ENCODE results near the gene LIN37. TPM values are rescaled to one million over a fixed set of nuclear protein-coding genes. Genes with fewer than 3 reads are reported as not detected.
A peak's percentile ranks its signal among the peaks of the same experiment; 100 is the strongest.

The LIN37 gene
- total and polyA plus RNA-seq, 5 donors from 2014 or later, result 9.9 to 16.5 (median 11.7) TPM

GRCh38 chr19:35738887-35739229 is 9.5 kb upstream of the LIN37 start:
- ATAC-seq (ENCODE audit: low read depth in 2 of 2), result no peak
- H3K36me3 ChIP-seq (ENCODE audit: control insufficient read depth, insufficient read depth, low read length), result peaks cover 43% of the 10 kb centered on the region
- peak overlapping the region in 2 of 3 donors; percentile 62 to 87 for H3K27ac Mint-ChIP-seq

DNA sequence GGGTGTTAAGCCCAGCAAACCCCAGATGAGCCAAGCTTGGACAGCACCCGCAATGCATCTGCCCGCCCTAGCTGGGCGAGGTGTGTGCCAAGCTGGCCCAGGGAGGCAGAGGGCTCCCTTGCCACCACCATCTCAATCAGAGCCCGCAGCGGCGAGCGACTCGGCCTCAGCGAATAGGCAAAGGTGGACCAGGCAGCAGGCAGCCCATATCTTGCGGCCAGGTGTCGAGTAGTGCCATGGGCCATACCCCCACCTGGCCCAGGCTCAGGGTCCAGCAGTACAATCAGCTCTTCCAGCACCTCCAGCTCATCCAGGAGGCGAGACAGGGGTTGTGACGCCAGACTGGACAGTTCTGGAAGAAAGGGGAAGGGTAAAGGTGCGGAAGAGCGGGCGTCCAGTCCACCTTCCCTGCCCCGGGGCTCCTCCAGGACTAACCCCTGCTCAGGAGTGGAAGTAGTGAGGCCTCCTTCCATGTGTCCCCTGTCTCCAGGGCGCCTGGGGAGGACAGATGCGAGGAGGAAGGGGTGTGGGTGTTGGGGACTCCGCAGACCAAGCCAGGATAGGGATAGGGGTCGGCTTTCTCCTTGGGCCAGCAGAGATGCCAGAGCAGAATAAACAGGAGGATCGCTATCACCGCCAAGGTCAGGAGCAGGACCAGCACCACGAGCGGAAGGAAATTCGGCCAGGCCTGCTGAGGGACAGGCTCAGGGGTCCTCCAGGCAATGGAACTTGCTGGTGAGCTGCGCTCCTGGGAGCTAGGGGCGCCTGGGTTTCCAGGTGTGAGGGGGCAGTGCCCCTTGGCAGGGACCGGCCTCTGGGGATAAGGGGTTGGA is 8.9 kb upstream of the LIN37 start:
- peaks cover 36% of the 10 kb centered on the region for H3K36me3 ChIP-seq (ENCODE audit: control insufficient read depth, insufficient read depth, low read length)
- Mint-ChIP-seq H3K9me3 (no peaks in the 10 kb centered on the region), H3K27me3 (peaks cover 6% of the 10 kb centered on the region), H3K36me3 (peaks cover 18% of the 10 kb centered on the region), H3K4me3 (peak overlapping the region; percentile 91 to 98 (median 96)), H3K27ac (peak overlapping the region in 1 of 3 donors; percentile 15), H3K4me1 (peaks cover 0 to 71% (median 33%) of the 10 kb centered on the region in 4 donors)
- H3K4me1 ChIP-seq (ENCODE audit: control insufficient read depth, insufficient read depth, low read length, poor library complexity, severe bottlenecking), result peaks cover 68% of the 10 kb centered on the region
- peak overlapping the region; percentile 5 for H3K27ac ChIP-seq (ENCODE audit: insufficient read depth, low read length, poor library complexity, severe bottlenecking)
- ATAC-seq (ENCODE audit: low read depth in 2 of 2), result no peak
- no peak for DNase-seq
- H3K4me3 ChIP-seq (ENCODE audit: low read depth, low read length), result peak overlapping the region; percentile 44
- no peaks in the 10 kb centered on the region for H3K27me3 ChIP-seq (ENCODE audit: control insufficient read depth, insufficient read depth, low read length)
- no peaks in the 10 kb centered on the region for H3K9me3 ChIP-seq (ENCODE audit: control insufficient read depth in 2 of 2, low read length in 2 of 2)

More at GRCh38 chr19:35738887-35739229, 9.5 kb upstream of the LIN37 start:
- no peak for DNase-seq
- Mint-ChIP-seq H3K9me3 (peaks cover 0 to 2% (median 0%) of the 10 kb centered on the region in 7 donors), H3K36me3 (peaks cover 23% of the 10 kb centered on the region), H3K4me1 (peaks cover 0 to 68% (median 31%) of the 10 kb centered on the region in 4 donors), H3K4me3 (peak overlapping the region; percentile 13 to 63 (median 52)), H3K27me3 (peaks cover 6% of the 10 kb centered on the region)
- no peaks in the 10 kb centered on the region for H3K27me3 ChIP-seq (ENCODE audit: control insufficient read depth, insufficient read depth, low read length)
- no peaks in the 10 kb centered on the region for H3K9me3 ChIP-seq (ENCODE audit: control insufficient read depth in 2 of 2, low read length in 2 of 2)
- H3K27ac ChIP-seq (ENCODE audit: insufficient read depth, low read length, poor library complexity, severe bottlenecking), result peak overlapping the region; percentile 5
- H3K4me3 ChIP-seq (ENCODE audit: low read depth, low read length), result no peak overlapping the region
- peaks cover 62% of the 10 kb centered on the region for H3K4me1 ChIP-seq (ENCODE audit: control insufficient read depth, insufficient read depth, low read length, poor library complexity, severe bottlenecking)

DNA sequence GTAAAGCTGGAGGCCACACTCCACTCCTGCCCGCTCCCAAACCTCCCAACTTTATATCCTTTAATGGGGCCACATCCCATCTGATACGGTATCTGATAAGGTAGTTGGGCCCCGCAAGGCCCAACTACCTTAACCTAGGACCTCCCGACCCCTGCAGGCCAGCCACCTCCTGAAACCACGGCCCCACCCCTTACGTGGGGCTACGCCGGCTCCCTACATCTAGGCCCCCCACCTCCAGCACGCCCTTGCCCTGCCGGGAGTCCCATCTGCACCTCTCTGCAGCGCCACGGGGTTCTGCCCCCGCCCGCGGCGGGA is 8.3 kb upstream of the LIN37 start:
- peaks cover 71% of the 10 kb centered on the region for H3K4me1 ChIP-seq (ENCODE audit: control insufficient read depth, insufficient read depth, low read length, poor library complexity, severe bottlenecking)
- Mint-ChIP-seq H3K27me3 (peaks cover 6% of the 10 kb centered on the region), H3K9me3 (no peaks in the 10 kb centered on the region), H3K27ac (peak overlapping the region in 2 of 3 donors; percentile 97 to 100), H3K36me3 (peaks cover 14% of the 10 kb centered on the region), H3K4me1 (peaks cover 0 to 70% (median 32%) of the 10 kb centered on the region in 4 donors), H3K4me3 (peak overlapping the region; percentile 91 to 98 (median 96))
- no peaks in the 10 kb centered on the region for H3K27me3 ChIP-seq (ENCODE audit: control insufficient read depth, insufficient read depth, low read length)
- no peaks in the 10 kb centered on the region for H3K9me3 ChIP-seq (ENCODE audit: control insufficient read depth in 2 of 2, low read length in 2 of 2)
- H3K27ac ChIP-seq (ENCODE audit: insufficient read depth, low read length, poor library complexity, severe bottlenecking), result peak overlapping the region; percentile 100
- ATAC-seq (ENCODE audit: low read depth in 2 of 2) (no peak), DNase-seq (no peak)
- H3K36me3 ChIP-seq (ENCODE audit: control insufficient read depth, insufficient read depth, low read length), result peaks cover 31% of the 10 kb centered on the region
- H3K4me3 ChIP-seq (ENCODE audit: low read depth, low read length), result peak overlapping the region; percentile 44

DNA sequence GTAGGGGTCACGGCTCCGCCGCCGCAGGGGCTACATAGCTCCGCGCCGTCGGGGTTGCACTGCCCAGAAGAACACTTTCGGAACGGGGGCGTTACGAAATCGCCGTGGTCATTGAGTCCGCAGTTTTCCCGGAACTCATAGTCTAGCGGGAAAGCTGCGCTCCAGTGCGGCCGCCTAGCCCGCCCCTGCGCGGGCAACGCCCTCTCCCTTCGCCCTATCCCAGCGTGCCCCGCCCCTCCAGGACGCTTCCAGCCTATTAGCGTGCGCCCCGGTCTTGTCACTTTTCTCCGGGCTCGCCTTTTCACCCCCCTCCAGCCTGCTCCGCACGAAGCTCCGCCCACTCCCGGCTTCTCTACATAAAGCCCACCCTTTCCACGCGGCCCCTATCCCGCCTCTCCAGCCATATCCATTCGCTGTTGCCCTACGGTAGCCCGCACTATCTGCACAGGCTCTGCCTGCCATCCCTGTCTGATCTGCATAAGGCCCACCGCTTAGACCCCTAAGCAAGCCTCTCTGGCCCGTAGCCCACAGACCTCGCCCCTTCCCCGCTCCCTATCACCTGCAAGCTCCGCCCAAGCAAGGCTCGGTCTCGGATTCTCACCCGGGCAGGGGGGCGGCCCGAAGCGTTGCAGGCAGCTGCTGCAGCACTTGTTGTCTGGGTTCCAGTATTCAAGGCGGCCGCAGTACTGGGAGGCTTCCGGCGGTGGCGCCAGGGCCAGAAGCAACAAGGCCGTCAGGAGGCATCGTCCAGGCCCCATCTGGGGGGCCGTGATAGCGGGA is 7.8 kb upstream of the LIN37 start:
- DNase-seq (peak; percentile 92 to 96 (median 95)), ATAC-seq (ENCODE audit: low read depth in 2 of 2) (peak; percentile 63 to 68)
- H3K27ac ChIP-seq (ENCODE audit: insufficient read depth, low read length, poor library complexity, severe bottlenecking), result peak overlapping the region; percentile 100
- no peaks in the 10 kb centered on the region for H3K27me3 ChIP-seq (ENCODE audit: control insufficient read depth, insufficient read depth, low read length)
- H3K4me1 ChIP-seq (ENCODE audit: control insufficient read depth, insufficient read depth, low read length, poor library complexity, severe bottlenecking), result peaks cover 72% of the 10 kb centered on the region
- no peaks in the 10 kb centered on the region for H3K9me3 Mint-ChIP-seq
- peaks cover 10% of the 10 kb centered on the region for H3K36me3 Mint-ChIP-seq
- peak overlapping the region; percentile 91 to 98 (median 96) for H3K4me3 Mint-ChIP-seq
- peaks cover 0 to 70% (median 35%) of the 10 kb centered on the region in 4 donors for H3K4me1 Mint-ChIP-seq
- peaks cover 11% of the 10 kb centered on the region for H3K27me3 Mint-ChIP-seq
- H3K27ac Mint-ChIP-seq, result peak overlapping the region; percentile 94 to 100 (median 97)
- H3K9me3 ChIP-seq (ENCODE audit: control insufficient read depth in 2 of 2, low read length in 2 of 2), result no peaks in the 10 kb centered on the region
- peak overlapping the region; percentile 90 for H3K4me3 ChIP-seq (ENCODE audit: low read depth, low read length)
- peaks cover 26% of the 10 kb centered on the region for H3K36me3 ChIP-seq (ENCODE audit: control insufficient read depth, insufficient read depth, low read length)

DNA sequence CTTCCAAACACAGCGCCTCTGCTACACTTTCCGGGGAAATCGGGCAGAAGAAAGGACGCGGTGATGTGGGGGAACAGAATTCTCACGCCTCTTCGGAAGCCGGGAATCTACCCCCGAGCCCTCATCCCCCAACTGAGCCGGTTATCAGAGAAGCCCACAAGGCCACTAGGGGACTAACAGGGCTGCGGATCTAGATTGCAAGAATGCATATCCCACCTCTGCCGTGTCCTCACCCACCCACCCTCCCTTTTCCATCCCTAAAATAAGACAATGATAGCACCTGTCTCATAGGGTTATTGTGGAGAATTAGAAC is 7.2 kb upstream of the LIN37 start:
- DNase-seq (no peak), ATAC-seq (ENCODE audit: low read depth in 2 of 2) (no peak)
- H3K4me3 ChIP-seq (ENCODE audit: low read depth, low read length), result peak overlapping the region; percentile 90
- peaks cover 0 to 72% (median 40%) of the 10 kb centered on the region in 4 donors for H3K4me1 Mint-ChIP-seq
- peak overlapping the region; percentile 91 to 100 (median 96) for H3K4me3 Mint-ChIP-seq
- no peaks in the 10 kb centered on the region for H3K27me3 ChIP-seq (ENCODE audit: control insufficient read depth, insufficient read depth, low read length)
- peak overlapping the region; percentile 94 to 100 (median 97) for H3K27ac Mint-ChIP-seq
- peaks cover 8% of the 10 kb centered on the region for H3K36me3 Mint-ChIP-seq
- no peaks in the 10 kb centered on the region for H3K9me3 ChIP-seq (ENCODE audit: control insufficient read depth in 2 of 2, low read length in 2 of 2)
- H3K9me3 Mint-ChIP-seq, result no peaks in the 10 kb centered on the region
- H3K27me3 Mint-ChIP-seq, result peaks cover 12% of the 10 kb centered on the region
- H3K4me1 ChIP-seq (ENCODE audit: control insufficient read depth, insufficient read depth, low read length, poor library complexity, severe bottlenecking), result peaks cover 77% of the 10 kb centered on the region
- H3K27ac ChIP-seq (ENCODE audit: insufficient read depth, low read length, poor library complexity, severe bottlenecking), result peak overlapping the region; percentile 100
- peaks cover 24% of the 10 kb centered on the region for H3K36me3 ChIP-seq (ENCODE audit: control insufficient read depth, insufficient read depth, low read length)

DNA sequence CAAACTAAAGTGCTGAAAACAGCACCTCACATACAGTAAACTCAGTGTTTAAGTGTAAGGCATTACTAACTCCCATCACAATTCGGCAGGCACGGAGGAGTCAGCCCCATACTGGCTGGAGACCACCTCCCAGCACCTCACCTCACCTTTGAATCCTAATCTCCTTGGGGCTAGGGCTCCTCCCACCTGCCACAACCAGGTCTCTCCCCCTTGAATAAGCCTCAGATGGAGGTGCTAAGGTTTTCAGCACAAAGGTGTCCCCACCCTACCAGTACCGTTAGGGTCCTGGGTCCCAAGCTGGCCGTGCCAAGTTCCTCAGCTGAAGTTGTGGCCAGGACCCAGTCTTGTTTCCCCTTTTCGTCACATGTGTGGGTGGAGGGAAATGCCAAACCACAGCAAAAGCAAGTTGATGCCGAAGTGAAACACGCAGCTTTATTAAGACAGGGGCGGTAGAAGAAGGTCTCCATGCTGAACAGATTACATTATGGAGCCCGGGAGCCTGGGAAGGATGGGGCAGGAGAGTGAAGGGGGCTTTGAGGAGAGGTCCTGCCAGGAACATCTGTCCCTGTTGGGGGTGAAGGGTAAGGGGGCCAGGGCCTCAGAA is 6.2 kb upstream of the LIN37 start, which contains the start of gene IGFLR1:
Gene IGFLR1 (minus strand): TSS at position 332 of the 604 bp plus-strand sequence. CDS start 1,272 bp downstream, outside the sequence.
- Histone ChIP-seq H3K27ac (ENCODE audit: insufficient read depth, low read length, poor library complexity, severe bottlenecking) (peak within 1 kb of the TSS; percentile 100), H3K9me3 (ENCODE audit: control insufficient read depth in 2 of 2, low read length in 2 of 2) (no peaks in the 10 kb centered on the region), H3K4me3 (ENCODE audit: low read depth, low read length) (peak within 1 kb of the TSS; percentile 90), H3K36me3 (ENCODE audit: control insufficient read depth, insufficient read depth, low read length) (peaks cover 13% of the 10 kb centered on the region), H3K27me3 (ENCODE audit: control insufficient read depth, insufficient read depth, low read length) (no peaks in the 10 kb centered on the region), H3K4me1 (ENCODE audit: control insufficient read depth, insufficient read depth, low read length, poor library complexity, severe bottlenecking) (peaks cover 75% of the 10 kb centered on the region)
- Mint-ChIP-seq H3K36me3 (peaks cover 8% of the 10 kb centered on the region), H3K27me3 (peaks cover 12% of the 10 kb centered on the region), H3K4me1 (peaks cover 0 to 69% (median 38%) of the 10 kb centered on the region in 4 donors), H3K27ac (peak within 1 kb of the TSS; percentile 99 to 100 (median 100)), H3K9me3 (no peaks in the 10 kb centered on the region), H3K4me3 (peak within 1 kb of the TSS; percentile 91 to 100 (median 94))
- DNase-seq (peak; percentile 46 to 87 (median 72)), ATAC-seq (ENCODE audit: low read depth in 2 of 2) (no peak)

DNA sequence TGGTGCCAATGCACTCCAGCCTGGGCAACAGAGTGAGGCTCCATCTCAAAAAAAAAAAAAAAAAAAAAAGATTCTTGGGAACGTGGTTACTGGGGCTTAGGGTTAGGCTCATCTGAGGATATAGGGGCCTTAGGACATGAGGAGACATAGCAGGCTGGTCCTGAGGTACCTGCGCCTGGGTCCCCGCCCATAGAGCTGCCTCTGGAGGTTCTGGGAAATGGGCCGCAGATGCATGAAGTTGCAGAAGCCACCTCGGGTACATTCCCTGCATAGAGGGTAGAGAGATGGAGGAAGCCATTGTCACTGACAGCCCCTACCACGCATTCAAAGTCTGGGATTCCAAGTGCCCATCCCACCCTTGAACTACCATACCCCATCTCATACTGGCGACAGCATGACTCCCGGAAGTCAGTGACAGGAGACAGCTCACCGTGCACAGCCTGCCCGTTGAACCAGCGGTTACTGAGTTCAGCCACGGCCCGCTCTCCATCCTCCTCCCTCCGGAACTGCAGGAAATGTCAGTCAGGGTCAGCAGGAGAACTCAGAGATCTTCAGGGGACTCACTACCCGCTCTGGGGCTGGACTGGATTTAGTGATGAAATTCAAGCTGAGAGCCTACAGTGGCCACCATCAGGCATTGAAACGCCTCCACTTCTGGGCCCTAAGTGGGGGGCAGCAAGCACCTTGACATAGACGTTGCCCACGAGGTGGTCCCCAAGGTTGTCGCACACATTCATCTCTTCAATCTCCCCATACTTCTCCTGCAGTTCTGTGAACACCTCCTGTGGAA is 4.5 kb upstream of the LIN37 start:
- H3K4me3 ChIP-seq (ENCODE audit: low read depth, low read length), result peak overlapping the region; percentile 88

More for the DNA sequence above, 4.5 kb upstream of the LIN37 start:
- Mint-ChIP-seq H3K27me3 (peaks cover 12% of the 10 kb centered on the region), H3K27ac (peak overlapping the region; percentile 100), H3K36me3 (peaks cover 9% of the 10 kb centered on the region), H3K4me1 (peaks cover 5 to 69% (median 41%) of the 10 kb centered on the region in 4 donors), H3K4me3 (peak overlapping the region; percentile 90 to 98 (median 94)), H3K9me3 (no peaks in the 10 kb centered on the region)
- Histone ChIP-seq H3K27ac (ENCODE audit: insufficient read depth, low read length, poor library complexity, severe bottlenecking) (peak overlapping the region; percentile 100), H3K36me3 (ENCODE audit: control insufficient read depth, insufficient read depth, low read length) (peaks cover under 1% of the 10 kb centered on the region), H3K4me1 (ENCODE audit: control insufficient read depth, insufficient read depth, low read length, poor library complexity, severe bottlenecking) (peaks cover 74% of the 10 kb centered on the region), H3K27me3 (ENCODE audit: control insufficient read depth, insufficient read depth, low read length) (no peaks in the 10 kb centered on the region), H3K9me3 (ENCODE audit: control insufficient read depth in 2 of 2, low read length in 2 of 2) (no peaks in the 10 kb centered on the region)
- DNase-seq (no peak), ATAC-seq (ENCODE audit: low read depth in 2 of 2) (no peak)

Measured in CD4-positive, CD25-positive, alpha-beta regulatory T cell (primary cell).